ENCODE data around the gene NELL1.

Gene NELL1

DNA sequence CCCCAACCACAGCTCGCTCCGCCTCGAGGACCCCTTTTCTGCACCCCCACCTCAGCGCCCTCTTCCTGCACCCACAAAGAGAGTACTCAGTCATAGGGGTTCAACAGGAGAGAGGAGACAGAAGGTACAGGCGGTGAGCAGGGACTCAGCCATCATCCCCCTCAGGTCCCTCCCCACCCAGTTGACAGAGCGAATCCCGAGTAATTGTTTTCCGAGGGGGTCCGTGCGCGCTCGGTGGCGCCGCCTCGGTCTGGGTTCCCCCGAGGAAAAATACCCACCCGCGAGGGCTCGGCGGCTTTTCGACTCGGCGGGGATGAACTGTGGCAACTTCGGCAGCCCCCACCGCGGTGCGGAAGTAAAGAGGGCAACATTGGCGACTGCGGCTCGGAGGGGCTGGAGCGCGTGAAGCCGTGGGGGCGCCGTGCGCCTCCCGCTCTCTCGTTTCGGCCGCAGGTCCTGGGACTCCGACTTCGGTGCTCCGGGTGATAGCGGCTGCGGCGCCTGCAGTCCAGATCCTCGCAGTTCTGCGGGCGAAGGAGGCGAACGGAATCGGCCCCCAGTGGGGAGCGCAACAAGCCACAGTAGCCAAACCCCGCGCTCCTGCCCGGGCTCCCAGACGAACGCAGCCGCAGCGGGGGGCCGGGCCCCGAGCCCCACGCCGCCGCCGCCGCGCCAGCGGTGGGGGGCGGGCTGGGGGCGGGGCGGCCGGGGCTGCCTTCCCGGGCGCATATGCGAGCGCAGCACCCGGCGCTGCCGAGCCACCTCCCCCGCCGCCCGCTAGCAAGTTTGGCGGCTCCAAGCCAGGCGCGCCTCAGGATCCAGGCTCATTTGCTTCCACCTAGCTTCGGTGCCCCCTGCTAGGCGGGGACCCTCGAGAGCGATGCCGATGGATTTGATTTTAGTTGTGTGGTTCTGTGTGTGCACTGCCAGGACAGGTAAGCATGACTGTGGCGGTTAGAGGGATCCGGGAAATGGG is at the start of gene NELL1:
Gene NELL1 (plus strand): TSS at position 743 of the 976 bp plus-strand sequence.
- intact Hi-C loops (cut with DNase I): no loop called here
- peak in 8 of 10 donors; percentile 19 to 87 (median 38) for DNase-seq

GRCh38 chr11:20620988-20621387 is 48.4 kb upstream of the NELL1 start:
- no peak for DNase-seq
- intact Hi-C loops (cut with DNase I): no loop called here

DNA sequence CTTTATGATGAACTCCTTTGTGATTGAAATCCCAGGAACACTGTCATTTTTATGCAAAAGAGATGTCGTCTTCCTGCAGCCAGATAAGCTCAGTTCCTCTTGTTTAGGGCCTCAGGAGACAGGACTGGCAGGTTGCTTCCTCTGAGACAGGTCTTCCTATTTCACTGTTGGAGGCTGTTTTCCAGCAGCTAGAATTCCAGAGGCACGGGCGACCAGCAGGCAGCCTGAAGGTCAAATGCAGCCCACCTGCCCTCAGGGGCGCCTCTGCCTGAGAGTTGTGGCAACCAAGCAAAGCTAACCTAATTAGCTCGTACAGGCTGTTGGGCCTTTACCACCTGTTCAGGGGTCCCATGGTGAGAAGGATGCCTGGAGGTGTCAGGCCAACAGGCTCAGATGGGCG is 47.7 kb upstream of the NELL1 start:
- DNase-seq: no peak
- intact Hi-C loops (cut with DNase I): no loop called here

GRCh38 chr11:20623252-20623651 is 46.1 kb upstream of the NELL1 start:
- intact Hi-C loops (cut with DNase I): no loop called here
- no peak for DNase-seq

DNA sequence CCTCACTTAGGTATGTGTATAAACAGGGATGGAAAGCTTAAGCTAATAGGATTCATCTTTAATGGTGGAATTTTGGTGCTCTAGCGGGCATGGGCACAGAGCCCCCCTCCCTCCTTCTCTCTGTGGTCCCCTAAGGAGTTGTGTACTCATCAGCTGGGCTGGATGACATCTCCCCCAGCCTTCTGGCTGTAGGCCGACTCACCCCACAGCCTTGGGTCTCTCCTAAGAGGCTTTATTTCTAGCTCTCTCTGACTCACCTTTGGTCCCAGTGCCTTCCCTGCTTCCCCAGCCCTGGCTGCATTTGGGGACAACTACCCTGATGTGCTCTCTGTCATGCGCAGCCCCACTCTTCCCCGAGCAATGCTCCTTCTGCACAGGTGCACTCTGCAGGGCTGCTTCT is 43.1 kb upstream of the NELL1 start:
- intact Hi-C loops (cut with DNase I): no loop called here
- no peak for DNase-seq

DNA sequence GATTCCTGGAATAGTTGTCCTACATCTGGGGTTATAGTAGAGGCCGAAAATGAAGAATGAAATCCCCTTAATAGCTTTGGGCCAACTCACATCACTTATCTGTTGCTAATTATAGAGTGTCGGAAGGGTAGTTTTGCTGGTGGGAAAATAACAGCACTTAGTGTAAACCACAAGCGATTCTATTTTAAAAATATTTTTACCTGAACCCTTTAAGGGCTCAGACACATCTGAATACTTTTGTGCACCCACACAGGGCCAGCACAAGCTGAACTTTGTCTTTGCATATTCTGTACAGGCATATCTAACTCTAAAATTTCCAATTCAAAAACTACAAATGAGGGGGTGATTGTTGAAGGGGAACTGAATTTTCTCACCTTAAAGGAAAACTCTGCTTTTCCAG is 42.4 kb upstream of the NELL1 start:
- intact Hi-C loops (cut with DNase I): no loop called here
- DNase-seq: no peak

DNA sequence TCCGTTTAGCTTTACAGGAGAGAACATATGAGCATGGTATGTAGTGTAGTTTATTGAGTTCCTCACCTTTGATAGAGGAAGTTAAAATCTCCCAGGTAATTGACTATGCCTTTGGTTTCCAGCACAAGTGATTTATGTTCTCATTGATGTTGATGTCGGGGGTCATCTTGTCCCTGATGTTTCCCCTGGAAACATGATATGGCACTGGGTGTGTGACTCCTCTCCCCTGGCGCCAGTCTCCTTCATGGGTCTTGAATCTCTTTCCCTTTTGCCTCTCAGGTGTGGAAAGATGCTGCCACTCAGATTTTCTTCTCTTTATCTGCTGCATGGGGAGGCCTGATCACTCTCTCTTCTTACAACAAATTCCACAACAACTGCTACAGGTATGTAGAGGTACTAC is 41.7 kb upstream of the NELL1 start:
- DNase-seq: no peak
- intact Hi-C loops (cut with DNase I): no loop called here

DNA sequence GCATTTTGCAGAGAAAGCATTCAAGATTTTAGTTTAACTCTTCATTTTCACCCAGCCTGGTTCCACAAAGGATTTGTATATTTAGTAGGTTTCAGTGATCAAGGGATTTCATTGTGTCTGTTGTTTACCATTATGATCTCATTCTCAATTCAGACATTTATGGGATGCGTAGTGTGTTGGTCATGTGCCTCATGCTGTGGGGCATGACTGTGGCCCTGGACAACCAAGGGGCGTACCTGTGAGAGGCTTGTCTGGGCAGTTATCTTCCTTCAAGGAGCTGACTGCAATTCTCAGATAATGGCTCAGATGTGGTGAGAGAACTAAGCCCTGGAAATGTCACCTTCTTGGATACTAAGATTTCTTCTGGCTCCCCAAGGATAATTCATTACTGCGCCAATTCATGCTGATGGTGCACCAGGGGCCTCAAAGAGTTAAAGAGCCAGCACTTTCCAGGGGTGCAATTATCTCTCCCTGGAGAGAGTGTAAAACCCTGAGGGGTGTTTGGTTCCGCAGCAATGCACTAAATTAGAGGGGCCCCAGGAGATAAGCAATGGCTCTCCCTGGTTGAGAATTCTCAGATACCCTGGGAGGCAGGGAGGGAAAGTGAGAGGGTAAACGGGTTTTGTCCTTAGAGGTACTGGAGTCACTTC is 37.7 kb upstream of the NELL1 start:
- DNase-seq: no peak
- intact Hi-C loops (cut with DNase I): no loop called here

- intact Hi-C loops (cut with DNase I): no loop called here
- DNase-seq: no peak
These were observed 37.2 kb upstream of the NELL1 start for GRCh38 chr11:20632169-20632532.

DNA sequence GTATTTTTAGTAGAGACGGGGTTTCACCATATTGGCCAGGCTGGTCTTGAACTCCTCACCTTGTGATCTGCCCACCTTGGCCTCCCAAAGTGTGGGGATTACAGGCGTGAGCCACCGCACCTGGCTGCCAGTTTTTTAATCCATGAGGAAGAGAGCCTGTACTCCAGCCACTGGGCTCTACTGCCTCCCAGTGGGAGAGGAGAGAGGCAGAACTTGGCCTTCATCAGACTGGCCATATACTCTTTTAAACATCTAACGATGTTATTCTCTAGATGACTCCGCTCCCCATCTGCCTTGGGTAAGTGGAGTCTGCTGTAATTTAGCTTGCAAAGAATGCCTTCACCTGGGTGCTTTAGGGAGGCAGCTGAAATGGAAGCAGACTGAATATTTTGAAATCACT is 35.3 kb upstream of the NELL1 start:
- no peak for DNase-seq
- intact Hi-C loops (cut with DNase I): no loop called here

- no peak for DNase-seq
- intact Hi-C loops (cut with DNase I): no loop called here
These were observed 34.6 kb upstream of the NELL1 start for GRCh38 chr11:20634781-20635180.

GRCh38 chr11:20638074-20638473 is 31.3 kb upstream of the NELL1 start:
- no peak for DNase-seq
- intact Hi-C loops (cut with DNase I): no loop called here

DNA sequence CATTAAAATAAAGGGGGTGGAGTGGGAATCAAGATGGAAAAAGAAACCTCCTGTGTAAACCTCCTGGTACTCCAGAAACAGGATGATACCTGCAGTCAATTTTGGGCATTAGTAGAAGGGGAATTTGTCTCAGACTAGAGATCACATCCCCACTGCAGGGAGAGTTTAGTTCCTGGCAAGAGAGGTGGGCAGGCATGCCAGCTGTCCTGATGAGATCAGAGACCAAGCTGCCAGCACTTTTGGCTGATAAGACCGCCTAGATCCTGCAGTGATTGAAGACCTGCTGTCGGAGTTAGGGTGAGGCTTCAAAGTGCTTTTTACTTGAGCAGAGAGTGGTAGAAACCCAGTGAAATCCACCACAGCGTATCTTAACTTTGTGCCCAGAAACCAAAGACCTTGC is 29.7 kb upstream of the NELL1 start:
- no peak for DNase-seq
- intact Hi-C loops (cut with DNase I): loop anchor here (10.0 kb wide), 2 partner anchors 235 to 1665 kb away; no protein-coding TSS in a partner anchor

- DNase-seq: no peak
- intact Hi-C loops (cut with DNase I): loop anchor here (10.0 kb wide), 2 partner anchors 234 to 1664 kb away; no protein-coding TSS in a partner anchor
These were observed 29.0 kb upstream of the NELL1 start for GRCh38 chr11:20640401-20640800.

DNA sequence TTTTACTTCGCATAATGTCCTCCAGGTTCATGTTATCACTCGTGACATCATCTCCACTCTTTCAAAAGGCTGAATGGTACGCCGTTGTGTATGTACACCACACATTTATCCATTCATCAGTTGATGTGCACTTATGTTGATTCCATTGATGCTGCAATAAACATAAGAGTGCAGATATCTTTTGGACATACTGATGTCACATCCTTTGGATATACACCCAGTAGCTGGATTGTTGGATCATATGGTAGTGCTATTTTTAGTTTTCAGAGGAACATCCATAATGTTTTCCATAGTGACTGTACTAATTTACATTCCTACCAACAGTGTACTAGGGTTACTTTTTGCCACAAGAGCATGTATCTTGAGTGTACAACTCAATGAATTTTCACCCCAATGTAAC is 25.0 kb upstream of the NELL1 start:
- intact Hi-C loops (cut with DNase I): loop anchor here (10.0 kb wide), 2 partner anchors 230 to 1660 kb away; no protein-coding TSS in a partner anchor
- DNase-seq: no peak

DNA sequence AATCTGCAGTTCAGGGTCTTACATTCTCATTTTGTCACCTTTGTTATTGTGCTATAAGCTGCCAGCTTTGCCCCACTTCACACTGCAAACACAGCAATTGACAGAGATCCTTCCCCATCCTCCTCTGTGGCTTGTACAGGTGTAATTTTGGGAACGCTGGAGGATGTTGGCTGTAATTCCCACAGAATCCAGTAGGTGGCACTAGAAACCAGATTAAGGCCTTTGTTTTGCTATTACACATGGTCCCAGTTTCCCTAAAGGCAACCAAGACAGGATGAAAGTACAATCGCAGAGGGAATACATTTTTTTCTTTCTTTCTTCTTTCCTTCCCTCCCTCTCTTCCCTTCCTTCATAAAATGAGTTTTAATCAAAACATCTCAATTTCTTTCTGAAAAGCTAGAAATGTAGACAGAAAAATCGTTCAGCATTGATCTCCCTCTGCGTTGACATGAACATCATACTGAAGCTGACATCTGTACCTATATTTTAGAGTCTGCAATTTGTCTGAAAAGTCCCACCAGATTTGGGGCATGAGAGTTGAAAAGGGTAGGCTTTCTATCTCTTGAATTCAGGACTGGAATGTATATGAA is 21.3 kb upstream of the NELL1 start:
- intact Hi-C loops (cut with DNase I): loop anchor here (5.0 to 10.0 kb wide), 4 partner anchors 227 to 1657 kb away; no protein-coding TSS in a partner anchor
- peak in 4 of 10 donors; percentile 40 to 58 (median 44) for DNase-seq

DNA sequence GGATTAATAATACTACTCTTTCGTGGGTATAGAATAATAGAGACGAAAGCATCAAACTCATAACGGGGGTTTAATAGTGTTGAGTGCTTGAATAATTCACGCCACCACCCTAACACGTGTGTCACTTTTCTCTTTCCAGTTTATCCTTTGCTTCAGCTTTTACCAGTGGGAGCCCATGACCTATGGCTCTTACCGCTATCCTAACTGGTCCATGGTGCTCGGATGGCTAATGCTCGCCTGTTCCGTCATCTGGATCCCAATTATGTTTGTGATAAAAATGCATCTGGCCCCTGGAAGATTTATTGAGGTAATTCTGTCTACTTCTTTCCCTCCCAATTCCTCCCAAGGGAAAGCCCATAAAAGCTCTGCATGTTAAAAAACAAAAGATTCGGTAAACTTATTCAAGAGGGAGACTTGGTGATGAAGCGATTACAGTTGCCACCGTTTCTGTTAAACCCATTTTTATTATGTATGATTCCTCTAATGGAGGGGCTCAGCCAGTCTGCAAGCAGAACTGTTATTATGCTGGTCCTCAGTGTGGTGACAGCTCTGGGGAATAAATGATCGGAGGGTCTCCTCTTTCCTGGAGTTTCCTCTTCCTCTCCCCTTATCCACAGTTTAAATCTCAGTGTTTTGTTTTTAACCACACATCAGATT is 17.1 kb upstream of the NELL1 start:
- intact Hi-C loops (cut with DNase I): loop anchor here (10.0 kb wide), 1 partner anchor 1483 kb away; no protein-coding TSS in a partner anchor
- DNase-seq: no peak

DNA sequence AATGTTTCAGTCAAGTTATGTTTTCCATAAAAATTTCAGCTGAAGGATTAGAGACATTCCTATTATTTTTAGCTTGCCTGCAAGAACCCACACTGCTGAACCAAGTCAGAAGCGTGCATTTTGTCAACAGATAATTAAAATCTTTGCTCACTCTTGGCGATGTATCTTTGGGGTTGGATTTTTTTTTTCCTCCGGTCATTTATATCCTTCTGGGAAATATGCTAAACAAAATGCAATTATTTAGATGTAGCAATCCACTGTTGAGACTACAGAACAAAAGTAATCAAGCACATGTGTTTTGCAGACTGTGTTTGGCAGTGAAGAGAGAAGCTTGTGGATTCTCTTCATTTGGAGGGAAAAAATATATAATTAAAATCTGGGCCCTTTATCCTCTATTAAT is 15.3 kb upstream of the NELL1 start:
- intact Hi-C loops (cut with DNase I): loop anchor here (10.0 kb wide), 1 partner anchor 1481 kb away; no protein-coding TSS in a partner anchor
- DNase-seq: no peak

GRCh38 chr11:20656901-20657300 is 12.5 kb upstream of the NELL1 start:
- no peak for DNase-seq
- intact Hi-C loops (cut with DNase I): loop anchor here (10.0 kb wide), 1 partner anchor 1478 kb away; no protein-coding TSS in a partner anchor

DNA sequence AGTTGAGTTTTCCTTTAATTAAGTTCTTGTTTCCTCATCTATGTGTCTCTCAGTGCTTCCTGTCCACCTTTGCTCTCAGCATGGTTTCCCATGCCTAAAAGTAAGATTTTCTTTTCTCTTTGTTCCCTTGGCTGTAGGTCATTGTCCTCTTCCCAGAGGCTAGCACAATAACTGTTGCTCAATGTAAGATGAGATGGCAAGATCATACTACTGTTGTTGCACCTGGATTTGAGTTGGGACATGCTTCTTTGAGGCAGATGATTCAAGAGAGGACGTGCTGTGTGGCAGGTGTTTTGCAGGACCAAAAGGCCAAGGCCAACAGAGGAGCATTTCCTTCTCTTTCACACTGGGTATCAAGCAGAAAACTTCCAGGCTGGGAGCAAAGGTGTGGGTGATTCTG is 11.3 kb upstream of the NELL1 start:
- no peak for DNase-seq
- intact Hi-C loops (cut with DNase I): loop anchor here (10.0 kb wide), 1 partner anchor 1477 kb away; no protein-coding TSS in a partner anchor
